ENCODE measurements around the gene TBC1D8. TPM values are rescaled to one million over a fixed set of nuclear protein-coding genes. Genes with fewer than 3 reads are reported as not detected.

Gene TBC1D8
- total and polyA plus RNA-seq, 2 of the 13 experiments (the other 11 are each of a cell fraction or from before 2014, with no cell fraction given), result 45.1 to 95.4 TPM

- no peak for TF ChIP-seq CREBL2 (CRISPR knock-in tag; IDR thresholded peaks at IDR 0.05; ENCODE audit: borderline replicate concordance)
- no peak for TF ChIP-seq SNAPC5 (CRISPR knock-in tag; IDR thresholded peaks at IDR 0.05; ENCODE audit: borderline replicate concordance)
- TF ChIP-seq, protein P1, sequence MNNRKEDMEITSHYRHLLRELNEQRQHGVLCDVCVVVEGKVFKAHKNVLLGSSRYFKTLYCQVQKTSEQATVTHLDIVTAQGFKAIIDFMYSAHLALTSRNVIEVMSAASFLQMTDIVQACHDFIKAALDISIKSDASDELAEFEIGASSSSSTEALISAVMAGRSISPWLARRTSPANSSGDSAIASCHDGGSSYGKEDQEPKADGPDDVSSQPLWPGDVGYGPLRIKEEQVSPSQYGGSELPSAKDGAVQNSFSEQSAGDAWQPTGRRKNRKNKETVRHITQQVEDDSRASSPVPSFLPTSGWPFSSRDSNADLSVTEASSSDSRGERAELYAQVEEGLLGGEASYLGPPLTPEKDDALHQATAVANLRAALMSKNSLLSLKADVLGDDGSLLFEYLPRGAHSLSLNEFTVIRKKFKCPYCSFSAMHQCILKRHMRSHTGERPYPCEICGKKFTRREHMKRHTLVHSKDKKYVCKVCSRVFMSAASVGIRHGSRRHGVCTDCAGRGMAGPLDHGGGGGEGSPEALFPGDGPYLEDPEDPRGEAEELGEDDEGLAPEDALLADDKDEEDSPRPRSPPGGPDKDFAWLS (CRISPR knock-in tag; IDR thresholded peaks at IDR 0.05; ENCODE audit: borderline replicate concordance), result 0 out of 2 replicates have a peak, but pooled peaks have one; percentile 62
- no peak for TF ChIP-seq NR2F6 (IDR thresholded peaks at IDR 0.05)
- no peak for TF ChIP-seq NR2F6 (CRISPR knock-in tag; IDR thresholded peaks at IDR 0.05)
- TF ChIP-seq, protein P2, sequence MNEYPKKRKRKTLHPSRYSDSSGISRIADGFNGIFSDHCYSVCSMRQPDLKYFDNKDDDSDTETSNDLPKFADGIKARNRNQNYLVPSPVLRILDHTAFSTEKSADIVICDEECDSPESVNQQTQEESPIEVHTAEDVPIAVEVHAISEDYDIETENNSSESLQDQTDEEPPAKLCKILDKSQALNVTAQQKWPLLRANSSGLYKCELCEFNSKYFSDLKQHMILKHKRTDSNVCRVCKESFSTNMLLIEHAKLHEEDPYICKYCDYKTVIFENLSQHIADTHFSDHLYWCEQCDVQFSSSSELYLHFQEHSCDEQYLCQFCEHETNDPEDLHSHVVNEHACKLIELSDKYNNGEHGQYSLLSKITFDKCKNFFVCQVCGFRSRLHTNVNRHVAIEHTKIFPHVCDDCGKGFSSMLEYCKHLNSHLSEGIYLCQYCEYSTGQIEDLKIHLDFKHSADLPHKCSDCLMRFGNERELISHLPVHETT (CRISPR knock-in tag; conservative IDR thresholded peaks at IDR 0.05), result no peak
- TF ChIP-seq SRSF9 (IDR thresholded peaks at IDR 0.05; ENCODE audit: borderline replicate concordance, insufficient read depth, low read depth, low read length, poor library complexity, severe bottlenecking), result no peak
- no peak for TF ChIP-seq ZNF232 (CRISPR knock-in tag; IDR thresholded peaks at IDR 0.05; ENCODE audit: borderline replicate concordance)
- 0 out of 2 replicates have a peak, but pooled peaks have one; percentile 48 for TF ChIP-seq ZNF296 (CRISPR knock-in tag; conservative IDR thresholded peaks at IDR 0.05)
- no peak for TF ChIP-seq ZNF720 (CRISPR knock-in tag; IDR thresholded peaks at IDR 0.05)
- TF ChIP-seq NFYB (CRISPR knock-in tag; IDR thresholded peaks at IDR 0.05), result no peak
- no peak for TF ChIP-seq ZFP90 (CRISPR knock-in tag; IDR thresholded peaks at IDR 0.05; ENCODE audit: borderline replicate concordance)
- no peak for TF ChIP-seq NFIB (CRISPR knock-in tag; IDR thresholded peaks at IDR 0.05; ENCODE audit: borderline replicate concordance)
- TF ChIP-seq SOX6 (IDR thresholded peaks at IDR 0.05), result no peak
- TF ChIP-seq SOX6 (CRISPR knock-in tag; IDR thresholded peaks at IDR 0.05), result no peak
- no peak for TF ChIP-seq ARNTL (CRISPR knock-in tag; IDR thresholded peaks at IDR 0.05)
- TF ChIP-seq, protein P3, sequence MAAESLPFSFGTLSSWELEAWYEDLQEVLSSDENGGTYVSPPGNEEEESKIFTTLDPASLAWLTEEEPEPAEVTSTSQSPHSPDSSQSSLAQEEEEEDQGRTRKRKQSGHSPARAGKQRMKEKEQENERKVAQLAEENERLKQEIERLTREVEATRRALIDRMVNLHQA (CRISPR knock-in tag; IDR thresholded peaks at IDR 0.05), result no peak
- TF ChIP-seq, protein P4, sequence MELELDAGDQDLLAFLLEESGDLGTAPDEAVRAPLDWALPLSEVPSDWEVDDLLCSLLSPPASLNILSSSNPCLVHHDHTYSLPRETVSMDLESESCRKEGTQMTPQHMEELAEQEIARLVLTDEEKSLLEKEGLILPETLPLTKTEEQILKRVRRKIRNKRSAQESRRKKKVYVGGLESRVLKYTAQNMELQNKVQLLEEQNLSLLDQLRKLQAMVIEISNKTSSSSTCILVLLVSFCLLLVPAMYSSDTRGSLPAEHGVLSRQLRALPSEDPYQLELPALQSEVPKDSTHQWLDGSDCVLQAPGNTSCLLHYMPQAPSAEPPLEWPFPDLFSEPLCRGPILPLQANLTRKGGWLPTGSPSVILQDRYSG (CRISPR knock-in tag; IDR thresholded peaks at IDR 0.05), result no peak
- no peak for TF ChIP-seq ZNF562 (CRISPR knock-in tag; IDR thresholded peaks at IDR 0.05; ENCODE audit: borderline replicate concordance)
- no peak for TF ChIP-seq ATF7-NPFF (CRISPR knock-in tag; IDR thresholded peaks at IDR 0.05; ENCODE audit: low read depth)
- TF ChIP-seq ZNF674 (CRISPR knock-in tag; IDR thresholded peaks at IDR 0.05; ENCODE audit: low read depth), result peak; percentile 22; the same call in 1 of the 2 replicates
- TF ChIP-seq NFIC (IDR thresholded peaks at IDR 0.05; ENCODE audit: low read length), result no peak
- TF ChIP-seq ZFP91 (CRISPR knock-in tag; IDR thresholded peaks at IDR 0.05; ENCODE audit: borderline replicate concordance), result peak; percentile 10; the same call in 1 of the 2 replicates
These were observed 148.5 kb downstream of the TBC1D8 start (continued) for GRCh38 chr2:101002562-101003277.

Data from HepG2 (cell line).